ENCODE measurements around the gene NIF3L1. TPM values are rescaled to one million over a fixed set of nuclear protein-coding genes. Genes with fewer than 3 reads are reported as not detected.

Gene NIF3L1
- polyA plus RNA-seq, 2 of the 4 experiments (the other 2 are of a cell fraction), result 49.5 to 103 TPM

- Histone ChIP-seq H3K4me3 (no peak overlapping the region), H3K9me3 (no peaks in the 10 kb centered on the region), H3K4me1 (no peaks in the 10 kb centered on the region), H3K4me2 (no peak overlapping the region), H3K27ac (no peak overlapping the region)
- FAIRE-seq (no peak), ATAC-seq (no peak), DNase-seq (ENCODE audit: low read depth in 1 of 2, low spot score in 1 of 2) (no peak)
- ChIA-PET POLR2A (interaction anchor here (1.3 kb wide), 1 partner anchor 17 kb away, joined by 4 read pairs; no protein-coding TSS in a partner anchor), CTCF (interaction anchor here (0.7 to 1.3 kb wide), 4 partner anchors 13 to 134 kb away, joined by 3 to 4 read pairs (median 3); no protein-coding TSS in a partner anchor)
- 63% methylated on average over 5 of the region's 5 CpGs for WGBS (ENCODE audit: missing lambda C conversion rate)
- TF ChIP-seq HES2 (IDR thresholded peaks at IDR 0.05) (no peak), RNF2 (IDR thresholded peaks at IDR 0.05; ENCODE audit: borderline replicate concordance, low read depth) (no peak), MAFK (IDR thresholded peaks at IDR 0.05; ENCODE audit: partially characterized antibody) (no peak), BHLHE40 (IDR thresholded peaks at IDR 0.05; ENCODE audit: low read depth, low read length) (no peak), ZNF302 (CRISPR knock-in tag; IDR thresholded peaks at IDR 0.05) (no peak), NR3C1 (IDR thresholded peaks at IDR 0.05) (no peak), FOXS1 (CRISPR knock-in tag; IDR thresholded peaks at IDR 0.05) (no peak), CTCF (IDR thresholded peaks at IDR 0.05) (no peak), CBX8 (IDR thresholded peaks at IDR 0.05) (no peak), REST (IDR thresholded peaks at IDR 0.05) (no peak), HOXB13 (CRISPR knock-in tag; IDR thresholded peaks at IDR 0.05; ENCODE audit: low read depth) (no peak), RARB (CRISPR knock-in tag; IDR thresholded peaks at IDR 0.05) (no peak), SREBF2 (IDR thresholded peaks at IDR 0.05) (no peak), HOXB5 (CRISPR knock-in tag; IDR thresholded peaks at IDR 0.05) (no peak)
These were observed 44.0 kb upstream of the NIF3L1 start for GRCh38 chr2:200845194-200845593.

- ChIA-PET POLR2A (interaction anchor here (1.3 kb wide), 1 partner anchor 18 kb away, joined by 4 read pairs; no protein-coding TSS in a partner anchor), CTCF (interaction anchor here (0.7 to 1.3 kb wide), 6 partner anchors 11 to 134 kb away, joined by 3 to 4 read pairs (median 3); no protein-coding TSS in a partner anchor)
- H3K4me2 ChIP-seq, result no peak overlapping the region
- no peak overlapping the region for H3K27ac ChIP-seq
- no peaks in the 10 kb centered on the region for H3K4me1 ChIP-seq
- WGBS (ENCODE audit: missing lambda C conversion rate), result 76% methylated on average over 10 of the region's 10 CpGs
- no peak for ATAC-seq
- DNase-seq (ENCODE audit: low read depth in 1 of 2, low spot score in 1 of 2), result no peak
- TF ChIP-seq CBX2 (IDR thresholded peaks at IDR 0.05; ENCODE audit: borderline replicate concordance, low read depth), result no peak
- TF ChIP-seq SMC3 (IDR thresholded peaks at IDR 0.05), result no peak
- no peak for TF ChIP-seq ELK1 (IDR thresholded peaks at IDR 0.05; ENCODE audit: low read depth, low read length)
- no peak for TF ChIP-seq NFE2L2 (conservative IDR thresholded peaks at IDR 0.05; ENCODE audit: low read length)
- no peak for TF ChIP-seq HES2 (IDR thresholded peaks at IDR 0.05)
- TF ChIP-seq EHF (CRISPR knock-in tag; IDR thresholded peaks at IDR 0.05), result no peak
- TF ChIP-seq HOXB5 (CRISPR knock-in tag; IDR thresholded peaks at IDR 0.05), result no peak
- no peak for TF ChIP-seq ZNF302 (CRISPR knock-in tag; IDR thresholded peaks at IDR 0.05)
- no peak for TF ChIP-seq CBX8 (IDR thresholded peaks at IDR 0.05)
- TF ChIP-seq EHMT2 (IDR thresholded peaks at IDR 0.05; ENCODE audit: low read depth), result no peak
- no peak for TF ChIP-seq SREBF2 (IDR thresholded peaks at IDR 0.05)
- no peak for TF ChIP-seq ESRRA (IDR thresholded peaks at IDR 0.05; ENCODE audit: borderline replicate concordance, low read length)
- TF ChIP-seq POLR2A (IDR thresholded peaks at IDR 0.05; ENCODE audit: low read length), result no peak
- TF ChIP-seq HEYL (CRISPR knock-in tag; IDR thresholded peaks at IDR 0.05), result no peak
- no peak for TF ChIP-seq USF2 (IDR thresholded peaks at IDR 0.05)
- TF ChIP-seq HOXB13 (CRISPR knock-in tag; IDR thresholded peaks at IDR 0.05; ENCODE audit: low read depth), result no peak
- TF ChIP-seq TFCP2L1 (CRISPR knock-in tag; IDR thresholded peaks at IDR 0.05), result no peak
- no peak for TF ChIP-seq FOSB (CRISPR knock-in tag; IDR thresholded peaks at IDR 0.05)
- no peak for TF ChIP-seq MYC (IDR thresholded peaks at IDR 0.05; ENCODE audit: borderline replicate concordance, low read length)
- no peaks in the 10 kb centered on the region for H3K9me3 ChIP-seq
- FAIRE-seq, result no peak
- no peak overlapping the region for H3K4me3 ChIP-seq
These were observed 43.4 kb upstream of the NIF3L1 start for GRCh38 chr2:200845669-200846325.

All from A549 (cell line).